Osteocyte (in vitro differentiated cells): ENCODE results near the gene TM4SF18. TPM values are rescaled to one million over a fixed set of nuclear protein-coding genes. Genes with fewer than 3 reads are reported as not detected.

Experiments
- DNase-seq: peaks from one replicate; pipeline ENCODE4 v3.0.0; 2021; ENCODE audit warnings: mixed read lengths; ENCODE audit not compliant: unreplicated experiment; ENCODE audit errors: extremely low spot score
- H3K27ac Mint-ChIP-seq: one replicate; pipeline ENCODE4 v1.8.0; 2021; ENCODE audit warnings: mild to moderate bottlenecking, mixed read lengths; ENCODE audit not compliant: unreplicated experiment
- H3K27me3 Mint-ChIP-seq: one replicate; pipeline ENCODE4 v1.8.0; 2021; ENCODE audit warnings: mixed read lengths; ENCODE audit not compliant: unreplicated experiment
- H3K36me3 Mint-ChIP-seq: one replicate; pipeline ENCODE4 v1.8.0; 2021; ENCODE audit warnings: mixed read lengths; ENCODE audit not compliant: unreplicated experiment
- H3K4me1 Mint-ChIP-seq: one replicate; pipeline ENCODE4 v1.8.0; 2021; ENCODE audit warnings: mixed read lengths; ENCODE audit not compliant: unreplicated experiment
- H3K4me3 Mint-ChIP-seq: one replicate; pipeline ENCODE4 v1.8.0; 2021; ENCODE audit warnings: mild to moderate bottlenecking, moderate library complexity, mixed read lengths; ENCODE audit not compliant: unreplicated experiment
- H3K9me3 Mint-ChIP-seq: one replicate; pipeline ENCODE4 v1.8.0; 2021; ENCODE audit warnings: mixed read lengths; ENCODE audit not compliant: unreplicated experiment
- total RNA-seq: library from RNA; stranded (reverse); gene quantifications from 2 replicates; pipeline ENCODE4 v1.2.1, GENCODE V29; 2021
- TF ChIP-seq, protein P1 (sequence below): fragments of 200-600 bp; sonication (generic); IDR thresholded peaks from 2 replicates; pipeline ENCODE4 v1.5.0; 2021; ENCODE audit warnings: antibody characterized with exemption, mild to moderate bottlenecking, moderate library complexity

Gene TM4SF18
- total RNA-seq, 1 donor from 2014 or later = 2.2 TPM

DNA sequence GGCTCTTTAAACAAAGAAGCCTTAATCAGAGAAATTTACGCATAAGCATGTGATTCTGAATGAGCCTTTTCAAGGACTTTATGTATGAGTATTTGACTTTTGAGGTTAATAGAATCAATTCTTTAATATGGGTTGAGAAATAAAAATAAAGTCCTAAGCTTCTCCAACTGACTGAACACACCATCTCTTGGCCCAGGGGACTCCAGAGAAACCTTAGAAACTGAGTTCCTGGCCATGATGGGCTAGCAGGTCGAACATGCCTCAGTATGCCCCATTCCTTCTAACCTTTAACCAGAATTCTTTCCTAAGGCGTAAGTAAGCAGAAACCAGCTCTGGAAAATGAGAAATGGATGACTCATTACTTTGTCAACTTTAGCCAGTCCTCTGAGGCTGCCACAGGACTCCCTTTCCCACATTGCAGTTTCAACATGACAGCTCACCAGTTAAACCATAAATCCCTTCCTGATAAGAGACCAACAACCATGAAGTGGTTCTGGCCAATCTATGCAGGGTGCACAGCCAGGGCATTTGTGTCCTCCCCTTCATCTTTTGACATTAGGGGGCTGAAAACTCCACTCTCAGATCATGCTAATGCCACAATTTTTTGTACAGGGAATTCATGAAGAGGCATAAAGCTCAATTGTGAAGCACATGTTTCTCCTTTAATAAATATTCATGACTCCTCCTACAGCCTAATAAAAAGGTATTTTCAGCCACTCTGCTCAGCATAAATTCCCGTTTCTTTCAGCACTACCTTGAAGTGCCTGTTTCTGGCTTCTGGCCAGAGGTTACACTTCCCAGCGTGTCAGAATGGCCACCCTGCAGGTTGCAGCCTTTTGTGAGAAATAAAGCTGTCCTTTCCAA is 33.3 kb downstream of the TM4SF18 start:
- Mint-ChIP-seq H3K27me3 (no peaks in the 10 kb centered on the region), H3K27ac (peak overlapping the region; percentile 96), H3K36me3 (peaks cover 8% of the 10 kb centered on the region), H3K9me3 (peaks cover 17% of the 10 kb centered on the region), H3K4me1 (peaks cover 56% of the 10 kb centered on the region), H3K4me3 (no peak overlapping the region)
- TF ChIP-seq, protein P1, sequence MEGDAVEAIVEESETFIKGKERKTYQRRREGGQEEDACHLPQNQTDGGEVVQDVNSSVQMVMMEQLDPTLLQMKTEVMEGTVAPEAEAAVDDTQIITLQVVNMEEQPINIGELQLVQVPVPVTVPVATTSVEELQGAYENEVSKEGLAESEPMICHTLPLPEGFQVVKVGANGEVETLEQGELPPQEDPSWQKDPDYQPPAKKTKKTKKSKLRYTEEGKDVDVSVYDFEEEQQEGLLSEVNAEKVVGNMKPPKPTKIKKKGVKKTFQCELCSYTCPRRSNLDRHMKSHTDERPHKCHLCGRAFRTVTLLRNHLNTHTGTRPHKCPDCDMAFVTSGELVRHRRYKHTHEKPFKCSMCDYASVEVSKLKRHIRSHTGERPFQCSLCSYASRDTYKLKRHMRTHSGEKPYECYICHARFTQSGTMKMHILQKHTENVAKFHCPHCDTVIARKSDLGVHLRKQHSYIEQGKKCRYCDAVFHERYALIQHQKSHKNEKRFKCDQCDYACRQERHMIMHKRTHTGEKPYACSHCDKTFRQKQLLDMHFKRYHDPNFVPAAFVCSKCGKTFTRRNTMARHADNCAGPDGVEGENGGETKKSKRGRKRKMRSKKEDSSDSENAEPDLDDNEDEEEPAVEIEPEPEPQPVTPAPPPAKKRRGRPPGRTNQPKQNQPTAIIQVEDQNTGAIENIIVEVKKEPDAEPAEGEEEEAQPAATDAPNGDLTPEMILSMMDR = no peak
- no peak for DNase-seq

DNA sequence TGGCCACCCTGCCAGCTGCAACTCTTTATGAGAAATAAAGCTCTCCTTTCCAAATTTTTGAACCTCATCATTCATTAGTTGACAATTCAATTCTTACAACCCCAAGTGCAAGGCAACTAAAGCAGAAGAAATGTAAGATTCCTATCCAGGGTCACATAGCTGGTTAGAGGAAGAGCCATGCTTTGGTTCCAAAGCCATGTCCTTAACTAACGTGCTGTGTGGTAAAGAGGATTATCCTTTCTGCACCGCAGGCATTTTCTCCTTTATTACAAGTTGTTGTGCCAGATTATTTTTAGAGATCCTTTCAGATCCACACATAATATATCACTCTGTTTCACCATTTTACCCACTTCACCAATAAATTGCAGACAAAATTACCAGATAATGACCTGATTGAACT is 36.5 kb downstream of the TM4SF18 start:
- Mint-ChIP-seq H3K36me3 (peaks cover 5% of the 10 kb centered on the region), H3K27ac (peak overlapping the region; percentile 96), H3K9me3 (peaks cover 14% of the 10 kb centered on the region), H3K27me3 (no peaks in the 10 kb centered on the region), H3K4me1 (peaks cover 54% of the 10 kb centered on the region), H3K4me3 (no peak overlapping the region)
- TF ChIP-seq, protein P1 = no peak
- no peak for DNase-seq

DNA sequence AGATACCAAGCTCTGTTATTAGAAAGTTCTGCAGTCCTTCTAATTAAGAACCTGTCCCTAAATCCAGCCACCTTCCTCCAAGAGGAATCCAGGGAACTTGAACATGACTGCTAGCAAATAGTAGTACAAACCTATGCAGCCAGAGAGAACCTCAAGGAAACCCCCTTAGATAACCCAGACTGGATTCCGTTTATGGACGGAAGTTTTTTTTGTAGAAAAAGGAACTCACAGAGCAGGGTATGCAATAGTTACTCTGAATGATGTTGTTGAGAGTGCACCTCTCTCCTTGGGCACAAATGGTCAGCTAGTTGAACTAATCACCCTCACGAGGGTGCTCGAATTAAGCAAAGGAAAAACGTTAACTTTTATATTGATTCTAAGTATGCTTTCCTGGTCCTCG is 40.8 kb downstream of the TM4SF18 start:
- peaks cover 5% of the 10 kb centered on the region for H3K36me3 Mint-ChIP-seq
- peaks cover 14% of the 10 kb centered on the region for H3K9me3 Mint-ChIP-seq
- no peak overlapping the region for H3K4me3 Mint-ChIP-seq

DNA sequence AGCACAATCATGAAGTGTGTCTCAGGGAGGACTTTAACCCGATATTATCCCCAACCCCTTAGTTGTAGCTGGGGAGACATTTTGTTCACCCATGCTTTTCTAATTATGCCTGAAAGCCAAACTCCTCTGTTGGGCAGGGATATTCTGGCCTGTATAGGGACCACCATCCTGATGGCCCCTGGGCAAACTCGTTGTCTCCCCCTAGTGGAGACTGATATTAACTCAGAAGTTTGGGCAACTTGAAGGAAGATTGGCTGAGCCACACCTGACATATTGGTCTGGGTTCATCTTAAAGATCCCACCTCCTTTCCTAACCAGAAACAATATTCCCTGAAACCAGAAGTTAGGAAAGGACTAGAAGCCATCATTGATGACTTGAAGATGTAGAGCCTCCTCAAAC is 42.3 kb downstream of the TM4SF18 start:
- H3K27me3 Mint-ChIP-seq = no peaks in the 10 kb centered on the region
- H3K4me1 Mint-ChIP-seq = peaks cover 4% of the 10 kb centered on the region
- peaks cover 14% of the 10 kb centered on the region for H3K9me3 Mint-ChIP-seq
- no peak overlapping the region for H3K4me3 Mint-ChIP-seq
- no peak for DNase-seq
- TF ChIP-seq, protein P1 = peak; percentile 43
- H3K36me3 Mint-ChIP-seq = peaks cover 5% of the 10 kb centered on the region
- H3K27ac Mint-ChIP-seq = no peak overlapping the region

More for the DNA sequence above, 40.8 kb downstream of the TM4SF18 start:
- Mint-ChIP-seq H3K27me3 (no peaks in the 10 kb centered on the region), H3K4me1 (peaks cover 15% of the 10 kb centered on the region), H3K27ac (no peak overlapping the region)
- TF ChIP-seq, protein P1 = no peak
- no peak for DNase-seq

DNA sequence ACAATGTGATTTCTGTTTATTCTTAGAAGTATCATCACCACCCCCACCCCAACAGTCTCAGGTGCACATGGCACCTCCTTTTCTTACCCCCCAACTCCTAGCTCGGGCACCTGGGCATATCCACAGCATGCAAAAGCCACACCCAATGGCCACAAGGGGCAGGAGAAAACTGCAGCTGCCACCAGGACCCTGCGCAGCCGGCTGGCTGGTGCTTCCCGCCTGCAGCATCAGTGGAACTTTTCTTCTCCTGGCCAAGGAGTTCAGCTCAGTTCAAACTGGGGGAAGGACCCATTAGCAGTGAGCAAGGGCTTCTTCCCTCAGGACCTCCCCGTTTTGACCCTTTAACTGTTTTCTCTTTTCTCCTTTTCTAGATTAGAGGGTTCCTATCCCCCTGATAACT is 44.8 kb downstream of the TM4SF18 start:
- Mint-ChIP-seq H3K27ac (no peak overlapping the region), H3K27me3 (no peaks in the 10 kb centered on the region), H3K4me3 (no peak overlapping the region), H3K9me3 (no peaks in the 10 kb centered on the region), H3K4me1 (peaks cover 4% of the 10 kb centered on the region), H3K36me3 (no peaks in the 10 kb centered on the region)
- DNase-seq = no peak
- TF ChIP-seq, protein P1 = no peak
